ENCODE measurements around the gene C9.

Gene C9

DNA sequence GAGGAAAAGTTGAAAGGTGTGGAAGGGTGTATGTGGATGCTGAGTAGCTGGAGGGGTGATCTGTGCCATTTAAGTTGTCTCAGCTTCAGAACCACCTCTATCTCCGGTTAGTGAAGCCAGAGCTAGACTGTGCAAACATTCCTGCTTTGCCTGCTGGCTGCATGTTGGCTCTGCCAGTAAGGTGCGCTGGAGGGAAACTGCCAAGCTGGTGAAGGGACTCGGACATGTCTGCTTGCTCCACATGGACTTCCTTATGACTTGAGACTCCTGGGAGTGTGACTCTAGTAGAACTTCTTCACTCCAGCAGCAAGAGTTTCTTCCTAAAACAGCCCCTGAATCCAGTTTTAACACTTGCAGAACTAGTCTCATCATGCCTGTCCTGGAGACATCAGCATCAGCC is 32.5 kb upstream of the C9 start:
- Histone ChIP-seq H3K36me3 (peaks cover 9 to 19% (median 12%) of the 10 kb centered on the region in 3 donors), H3K4me3 (no peak overlapping the region), H3K27me3 (no peaks in the 10 kb centered on the region), H3K27ac (peak overlapping the region; percentile 77 to 85), H3K4me1 (peaks cover 11 to 58% (median 23%) of the 10 kb centered on the region in 4 donors), H3K9me3 (no peaks in the 10 kb centered on the region)
- intact Hi-C loops (cut with DNase I; ENCODE audit: low total_unique reads) = no loop called here
- TF ChIP-seq, protein P1, sequence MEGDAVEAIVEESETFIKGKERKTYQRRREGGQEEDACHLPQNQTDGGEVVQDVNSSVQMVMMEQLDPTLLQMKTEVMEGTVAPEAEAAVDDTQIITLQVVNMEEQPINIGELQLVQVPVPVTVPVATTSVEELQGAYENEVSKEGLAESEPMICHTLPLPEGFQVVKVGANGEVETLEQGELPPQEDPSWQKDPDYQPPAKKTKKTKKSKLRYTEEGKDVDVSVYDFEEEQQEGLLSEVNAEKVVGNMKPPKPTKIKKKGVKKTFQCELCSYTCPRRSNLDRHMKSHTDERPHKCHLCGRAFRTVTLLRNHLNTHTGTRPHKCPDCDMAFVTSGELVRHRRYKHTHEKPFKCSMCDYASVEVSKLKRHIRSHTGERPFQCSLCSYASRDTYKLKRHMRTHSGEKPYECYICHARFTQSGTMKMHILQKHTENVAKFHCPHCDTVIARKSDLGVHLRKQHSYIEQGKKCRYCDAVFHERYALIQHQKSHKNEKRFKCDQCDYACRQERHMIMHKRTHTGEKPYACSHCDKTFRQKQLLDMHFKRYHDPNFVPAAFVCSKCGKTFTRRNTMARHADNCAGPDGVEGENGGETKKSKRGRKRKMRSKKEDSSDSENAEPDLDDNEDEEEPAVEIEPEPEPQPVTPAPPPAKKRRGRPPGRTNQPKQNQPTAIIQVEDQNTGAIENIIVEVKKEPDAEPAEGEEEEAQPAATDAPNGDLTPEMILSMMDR (IDR thresholded peaks at IDR 0.05) = no peak
- no peak for DNase-seq

GRCh38 chr5:39395521-39395920 is 31.2 kb upstream of the C9 start:
- no peak for DNase-seq
- H3K4me1 ChIP-seq = peaks cover 11 to 47% (median 19%) of the 10 kb centered on the region in 4 donors

DNA sequence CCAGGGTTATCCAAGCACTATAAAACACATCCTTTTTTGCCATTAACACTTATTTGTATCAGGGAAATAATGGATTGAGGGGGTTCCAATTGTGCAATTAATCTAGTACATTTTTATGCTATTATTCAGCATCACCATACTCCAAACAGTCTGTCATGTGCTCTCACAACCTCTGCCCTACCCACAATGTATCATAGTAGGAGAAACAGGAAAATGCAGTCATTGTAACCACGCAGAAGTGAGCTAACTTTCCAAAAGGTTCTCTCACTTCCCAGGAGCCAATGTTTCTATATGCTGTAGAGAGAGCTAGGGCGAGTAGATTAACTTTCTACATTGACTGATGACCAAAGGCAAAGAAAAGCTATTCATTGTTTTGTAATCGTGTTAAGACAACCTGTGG is 30.7 kb upstream of the C9 start:
- peaks cover 7 to 41% (median 15%) of the 10 kb centered on the region in 4 donors for H3K4me1 ChIP-seq
- H3K27me3 ChIP-seq = no peaks in the 10 kb centered on the region
- H3K4me3 ChIP-seq = no peak overlapping the region
- TF ChIP-seq, protein P1 (IDR thresholded peaks at IDR 0.05) = no peak
- peak overlapping the region in 1 of 2 donors; percentile 9 for H3K27ac ChIP-seq
- DNase-seq = no peak
- peaks cover 20 to 37% (median 27%) of the 10 kb centered on the region in 3 donors for H3K36me3 ChIP-seq
- no peaks in the 10 kb centered on the region for H3K9me3 ChIP-seq
- intact Hi-C loops (cut with DNase I; ENCODE audit: low total_unique reads) = no loop called here

More at GRCh38 chr5:39395521-39395920, 31.2 kb upstream of the C9 start:
- TF ChIP-seq, protein P1 (IDR thresholded peaks at IDR 0.05) = no peak
- Histone ChIP-seq H3K27me3 (no peaks in the 10 kb centered on the region), H3K4me3 (no peak overlapping the region), H3K36me3 (peaks cover 20 to 31% (median 21%) of the 10 kb centered on the region in 3 donors), H3K9me3 (no peaks in the 10 kb centered on the region), H3K27ac (peak overlapping the region in 1 of 2 donors; percentile 9)
- intact Hi-C loops (cut with DNase I; ENCODE audit: low total_unique reads) = no loop called here

- TF ChIP-seq, protein P1 (IDR thresholded peaks at IDR 0.05) = no peak
- Histone ChIP-seq H3K9me3 (no peaks in the 10 kb centered on the region), H3K27ac (no peak overlapping the region), H3K4me1 (peaks cover 0 to 11% (median 0%) of the 10 kb centered on the region in 4 donors), H3K4me3 (no peak overlapping the region), H3K27me3 (no peaks in the 10 kb centered on the region), H3K36me3 (peaks cover 38 to 64% (median 49%) of the 10 kb centered on the region in 3 donors)
- intact Hi-C loops (cut with DNase I; ENCODE audit: low total_unique reads) = no loop called here
- no peak for DNase-seq
Measured at GRCh38 chr5:39390945-39391344, 26.6 kb upstream of the C9 start.

GRCh38 chr5:39387293-39387692 is 23.0 kb upstream of the C9 start:
- Histone ChIP-seq H3K4me3 (no peak overlapping the region), H3K27me3 (no peaks in the 10 kb centered on the region), H3K27ac (no peak overlapping the region), H3K9me3 (no peaks in the 10 kb centered on the region), H3K36me3 (peaks cover 53 to 69% (median 59%) of the 10 kb centered on the region in 3 donors), H3K4me1 (no peaks in the 10 kb centered on the region)
- DNase-seq = no peak
- intact Hi-C loops (cut with DNase I; ENCODE audit: low total_unique reads) = no loop called here
- TF ChIP-seq, protein P1 (IDR thresholded peaks at IDR 0.05) = no peak

DNA sequence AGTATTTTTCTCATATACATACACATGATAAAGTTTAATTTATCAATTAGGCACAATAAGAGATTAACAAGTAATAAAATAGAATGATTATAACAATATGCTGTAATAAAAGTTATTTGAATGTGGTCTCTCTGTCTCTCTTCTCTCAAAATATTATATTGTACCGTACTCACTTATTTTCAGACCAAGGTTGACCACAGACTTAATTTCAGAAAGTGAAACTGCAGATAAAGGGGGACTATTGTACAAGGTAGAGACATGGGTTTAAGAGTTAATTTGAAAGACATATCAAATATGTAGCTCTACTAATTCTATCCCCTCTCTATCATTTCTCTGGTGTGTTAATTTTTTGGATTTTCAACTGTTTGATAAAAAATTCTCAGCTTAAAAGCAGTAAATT is 20.0 kb upstream of the C9 start:
- H3K36me3 ChIP-seq = peaks cover 38 to 69% (median 62%) of the 10 kb centered on the region in 3 donors
- H3K9me3 ChIP-seq = no peaks in the 10 kb centered on the region
- H3K4me3 ChIP-seq = no peak overlapping the region
- intact Hi-C loops (cut with DNase I; ENCODE audit: low total_unique reads) = no loop called here
- no peaks in the 10 kb centered on the region for H3K27me3 ChIP-seq
- DNase-seq = no peak
- no peak overlapping the region for H3K27ac ChIP-seq
- H3K4me1 ChIP-seq = no peaks in the 10 kb centered on the region
- TF ChIP-seq, protein P1 (IDR thresholded peaks at IDR 0.05) = no peak

Measured in tibial artery (tissue), 4 donors.